ENCODE measurements around the gene BACE1.

BACE1 gene

GRCh38 chr11:117305145-117305544 is 10.9 kb downstream of the BACE1 start:
- no peak for DNase-seq

- DNase-seq = no peak
Measured at GRCh38 chr11:117303646-117304315, 12.3 kb downstream of the BACE1 start.

GRCh38 chr11:117303101-117303500 is 13.0 kb downstream of the BACE1 start:
- DNase-seq = no peak

- no peak for DNase-seq
Measured at GRCh38 chr11:117302228-117302627, 13.8 kb downstream of the BACE1 start.

GRCh38 chr11:117300773-117301172 is 15.3 kb downstream of the BACE1 start:
- no peak for DNase-seq

GRCh38 chr11:117300283-117300663 is 15.8 kb downstream of the BACE1 start:
- DNase-seq = no peak

- DNase-seq = no peak
Measured at GRCh38 chr11:117299351-117300282, 16.4 kb downstream of the BACE1 start.

GRCh38 chr11:117298195-117298594 is 17.9 kb downstream of the BACE1 start:
- DNase-seq = no peak

GRCh38 chr11:117296881-117297280 is 19.2 kb downstream of the BACE1 start:
- no peak for DNase-seq

GRCh38 chr11:117295438-117296137 is 20.5 kb downstream of the BACE1 start:
- DNase-seq = no peak

- DNase-seq = no peak
Measured at GRCh38 chr11:117292616-117293015, 23.4 kb downstream of the BACE1 start.

- no peak for DNase-seq
Measured at GRCh38 chr11:117290809-117291396, 25.2 kb downstream of the BACE1 start, which contains the start of gene BACE1-AS. TSS of gene BACE1-AS (plus strand) at chr11:117291346.

GRCh38 chr11:117289795-117290194 is 26.3 kb downstream of the BACE1 start:
- no peak for DNase-seq

- no peak for DNase-seq
Measured at GRCh38 chr11:117287668-117288067, 28.4 kb downstream of the BACE1 start.

GRCh38 chr11:117286588-117286987 is 29.5 kb downstream of the BACE1 start:
- DNase-seq = no peak

GRCh38 chr11:117284053-117284452 is 32.0 kb downstream of the BACE1 start:
- no peak for DNase-seq

- no peak for DNase-seq
Measured at GRCh38 chr11:117282956-117283355, 33.1 kb downstream of the BACE1 start.

GRCh38 chr11:117281869-117282268 is 34.2 kb downstream of the BACE1 start:
- DNase-seq = no peak

- no peak for DNase-seq
Measured at GRCh38 chr11:117281159-117281558, 34.9 kb downstream of the BACE1 start.

- no peak for DNase-seq
Measured at GRCh38 chr11:117279711-117280376, 36.2 kb downstream of the BACE1 start.

GRCh38 chr11:117278347-117278746 is 37.7 kb downstream of the BACE1 start:
- DNase-seq = no peak

- no peak for DNase-seq
Measured at GRCh38 chr11:117273550-117274289, 42.3 kb downstream of the BACE1 start.
